Measurements from ENCODE around the gene ACACB. TPM values are rescaled to one million over a fixed set of nuclear protein-coding genes. Genes with fewer than 3 reads are reported as not detected.

ACACB gene
- total and polyA plus RNA-seq, 2 donors (not counting 3 experiments of a cell fraction or from before 2014, with no cell fraction given) = 1.3 to 5.7 TPM

DNA sequence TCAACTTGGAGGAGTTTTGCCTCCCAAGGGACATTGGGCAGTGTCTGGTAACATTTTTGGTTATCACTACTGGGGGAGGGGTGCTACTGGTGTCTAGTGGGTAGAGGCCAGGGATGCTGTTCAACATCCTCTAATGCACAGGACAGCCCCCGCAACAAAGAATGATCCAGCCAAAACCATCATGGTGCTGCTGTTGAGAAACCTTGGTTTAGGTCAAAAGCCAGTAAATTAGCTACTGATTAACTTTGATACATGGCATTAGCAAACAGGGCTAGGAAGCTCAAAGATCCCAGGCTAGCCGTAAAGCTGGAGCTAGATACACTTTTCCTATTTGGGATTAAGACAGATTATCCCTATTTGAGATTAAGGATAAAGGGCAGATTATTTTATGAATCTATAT is 32.0 kb upstream of the ACACB start:
- Histone ChIP-seq H3K36me3 (ENCODE audit: control insufficient read depth in 2 of 2, extremely low read depth in 1 of 2, insufficient read depth in 2 of 2, low read length in 2 of 2) (peaks cover 10 to 21% of the 10 kb centered on the region in 2 experiments), H4K20me1 (replicated peaks; ENCODE audit: control insufficient read depth, extremely low read depth, insufficient read depth, low read length) (no peaks in the 10 kb centered on the region), H3K4me3 (replicated peaks in 1 of 3; ENCODE audit: insufficient read depth in 1 of 3, low read depth in 1 of 3, low read length in 3 of 3) (no peak overlapping the region), H3K4me1 (ENCODE audit: control insufficient read depth, extremely low read depth, insufficient read depth, low read length) (no peaks in the 10 kb centered on the region), H3K79me2 (ENCODE audit: control insufficient read depth, insufficient read depth, low read length) (no peaks in the 10 kb centered on the region), H3K9ac (replicated peaks; ENCODE audit: extremely low read depth, insufficient read depth, low read length) (no peak overlapping the region), H3K4me2 (ENCODE audit: insufficient read depth, low read length) (no peak overlapping the region), H3K9me1 (replicated peaks; ENCODE audit: control insufficient read depth, extremely low read depth, insufficient read depth, low read length) (no peaks in the 10 kb centered on the region), H3K9me3 (replicated peaks; ENCODE audit: control insufficient read depth, insufficient read depth, low read length) (no peaks in the 10 kb centered on the region), H3K27me3 (ENCODE audit: control insufficient read depth in 2 of 2, insufficient read depth in 2 of 2, low read length in 2 of 2) (no peaks in the 10 kb centered on the region), H2AFZ (ENCODE audit: low read depth, low read length) (no peak overlapping the region), H3K27ac (ENCODE audit: insufficient read depth, low read depth, low read length) (no peak overlapping the region)
- dilution Hi-C loops (cut with MboI; ENCODE audit: extremely low pct_ligation_motif_present, low sequenced_read_pairs) (no loop called here), intact Hi-C loops (cut with micrococcal nuclease) (no loop called here)
- TF ChIP-seq FOS (IDR thresholded peaks at IDR 0.05; ENCODE audit: borderline replicate concordance, insufficient read depth, low read length) (no peak), JUN (IDR thresholded peaks at IDR 0.05; ENCODE audit: borderline replicate concordance, insufficient read depth, insufficient read length, low read depth) (no peak), EZH2 (IDR thresholded peaks at IDR 0.05; ENCODE audit: borderline replicate concordance, low read depth, low read length, severe bottlenecking) (no peak), GATA2 (IDR thresholded peaks at IDR 0.05; ENCODE audit: insufficient read depth, insufficient read length, low read depth, low read length) (no peak), MAX (IDR thresholded peaks at IDR 0.05; ENCODE audit: insufficient read depth, insufficient read length) (no peak), POLR2AphosphoS5 (IDR thresholded peaks at IDR 0.05; ENCODE audit: insufficient read depth, low read depth, low read length) (no peak), MYC (IDR thresholded peaks at IDR 0.05; ENCODE audit: low read depth, low read length) (no peak), POLR2A (IDR thresholded peaks at IDR 0.05; ENCODE audit: low read depth, low read length) (no peak)
- no TSS peak for BruUV-seq (replicated peaks)
- POLR2A ChIA-PET = no interaction called here
- DNase-seq (ENCODE audit: low read depth, low spot score) (no peak), FAIRE-seq (no peak)
- CTCF ChIA-PET = no interaction called here

DNA sequence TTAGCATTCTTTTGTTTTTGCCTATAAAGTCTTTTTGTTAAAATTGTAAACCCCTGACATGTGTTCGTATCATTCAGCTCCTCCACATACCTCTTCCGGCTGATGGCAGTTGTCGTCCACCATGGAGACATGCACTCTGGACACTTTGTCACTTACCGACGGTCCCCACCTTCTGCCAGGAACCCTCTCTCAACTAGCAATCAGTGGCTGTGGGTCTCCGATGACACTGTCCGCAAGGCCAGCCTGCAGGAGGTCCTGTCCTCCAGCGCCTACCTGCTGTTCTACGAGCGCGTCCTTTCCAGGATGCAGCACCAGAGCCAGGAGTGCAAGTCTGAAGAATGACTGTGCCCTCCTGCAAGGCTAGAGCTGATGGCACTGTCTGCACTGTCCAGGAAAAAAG is 30.8 kb upstream of the ACACB start:
- FAIRE-seq = no peak
- no peaks in the 10 kb centered on the region for H3K9me3 ChIP-seq (replicated peaks; ENCODE audit: control insufficient read depth, insufficient read depth, low read length)
- dilution Hi-C loops (cut with MboI; ENCODE audit: extremely low pct_ligation_motif_present, low sequenced_read_pairs) = no loop called here
- no peaks in the 10 kb centered on the region for H4K20me1 ChIP-seq (replicated peaks; ENCODE audit: control insufficient read depth, extremely low read depth, insufficient read depth, low read length)
- no peaks in the 10 kb centered on the region for H3K79me2 ChIP-seq (ENCODE audit: control insufficient read depth, insufficient read depth, low read length)
- ChIA-PET POLR2A (no interaction called here), CTCF (no interaction called here)
- DNase-seq (ENCODE audit: low read depth, low spot score) = no peak
- TF ChIP-seq JUN (IDR thresholded peaks at IDR 0.05; ENCODE audit: borderline replicate concordance, insufficient read depth, insufficient read length, low read depth) (no peak), EZH2 (IDR thresholded peaks at IDR 0.05; ENCODE audit: borderline replicate concordance, low read depth, low read length, severe bottlenecking) (no peak), MAX (IDR thresholded peaks at IDR 0.05; ENCODE audit: insufficient read depth, insufficient read length) (no peak)
- intact Hi-C loops (cut with micrococcal nuclease) = no loop called here
- H3K27me3 ChIP-seq (ENCODE audit: control insufficient read depth in 2 of 2, insufficient read depth in 2 of 2, low read length in 2 of 2) = no peaks in the 10 kb centered on the region
- H3K9me1 ChIP-seq (replicated peaks; ENCODE audit: control insufficient read depth, extremely low read depth, insufficient read depth, low read length) = no peaks in the 10 kb centered on the region
- H3K36me3 ChIP-seq (ENCODE audit: control insufficient read depth in 2 of 2, extremely low read depth in 1 of 2, insufficient read depth in 2 of 2, low read length in 2 of 2) = peaks cover 10 to 21% of the 10 kb centered on the region in 2 experiments
- no peak overlapping the region for H2AFZ ChIP-seq (ENCODE audit: low read depth, low read length)
- no peak overlapping the region for H3K4me2 ChIP-seq (ENCODE audit: insufficient read depth, low read length)
- BruUV-seq (replicated peaks) = no TSS peak
- H3K4me3 ChIP-seq (replicated peaks in 1 of 3; ENCODE audit: insufficient read depth in 1 of 3, low read depth in 1 of 3, low read length in 3 of 3) = no peak overlapping the region
- H3K27ac ChIP-seq (ENCODE audit: insufficient read depth, low read depth, low read length) = no peak overlapping the region
- no peak overlapping the region for H3K9ac ChIP-seq (replicated peaks; ENCODE audit: extremely low read depth, insufficient read depth, low read length)
- no peaks in the 10 kb centered on the region for H3K4me1 ChIP-seq (ENCODE audit: control insufficient read depth, extremely low read depth, insufficient read depth, low read length)

Data from endothelial cell of umbilical vein (primary cell).